Kidney epithelial cell (primary cell): ENCODE data around the gene ZDHHC22. TPM values are rescaled to one million over a fixed set of nuclear protein-coding genes. Genes with fewer than 3 reads are reported as not detected.

ENCODE experiments used
- DNase-seq: peaks from one replicate; pipeline ENCODE4 v3.0.0-alpha.2; 2010; ENCODE audit warnings: low read depth
- H3K27me3 ChIP-seq: 2 replicates; pipeline ENCODE4 v1.6.0; 2011; ENCODE audit warnings: low read length; ENCODE audit not compliant: control insufficient read depth, insufficient read depth
- H3K36me3 ChIP-seq: 2 replicates; pipeline ENCODE4 v1.5.1; 2011; ENCODE audit warnings: low read length; ENCODE audit not compliant: control insufficient read depth, insufficient read depth
- H3K4me3 ChIP-seq: 2 replicates; pipeline ENCODE4 v1.5.1; 2011; ENCODE audit warnings: low read depth, mild to moderate bottlenecking, control low read depth, low read length
- CTCF ChIP-seq: IDR thresholded peaks from 2 replicates; pipeline ENCODE4 v1.5.1; 2011; ENCODE audit warnings: mild to moderate bottlenecking, moderate library complexity, low read length, control low read depth, inconsistent platforms; ENCODE audit not compliant: insufficient read depth, poor library complexity, severe bottlenecking
- total RNA-seq: library from RNA; depleted of rRNA; stranded (reverse); fragments of >200 nt; gene quantifications from 2 replicates; pipeline ENCODE4 v1.2.3, GENCODE V29; 2015

The ZDHHC22 gene
- total RNA-seq, 1 donor from 2014 or later = 0.21 TPM

DNA sequence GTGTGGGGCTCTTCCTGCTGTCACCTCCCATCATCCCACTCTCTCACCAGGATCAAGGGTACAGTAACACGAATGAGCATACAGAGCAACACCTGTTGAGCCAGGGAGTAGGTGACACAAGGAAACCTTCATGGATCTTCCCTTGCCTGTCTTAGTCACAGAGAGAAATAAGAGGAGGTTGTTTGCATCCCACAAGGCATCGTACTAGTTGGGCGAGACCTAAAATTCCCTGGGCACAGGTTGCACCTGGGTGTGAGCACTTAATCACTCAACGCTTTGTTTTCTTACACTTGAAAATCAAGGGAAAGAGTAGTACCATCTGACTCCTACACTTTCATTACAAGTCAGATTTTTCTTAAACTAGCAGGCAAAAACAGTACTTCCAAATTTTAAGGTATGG lies 27.0 kb downstream of the ZDHHC22 start:
- Histone ChIP-seq H3K27me3 (no peaks in the 10 kb centered on the region), H3K36me3 (peaks cover 2% of the 10 kb centered on the region), H3K4me3 (no peak overlapping the region)
- no peak for DNase-seq
- TF ChIP-seq CTCF = no peak

DNA sequence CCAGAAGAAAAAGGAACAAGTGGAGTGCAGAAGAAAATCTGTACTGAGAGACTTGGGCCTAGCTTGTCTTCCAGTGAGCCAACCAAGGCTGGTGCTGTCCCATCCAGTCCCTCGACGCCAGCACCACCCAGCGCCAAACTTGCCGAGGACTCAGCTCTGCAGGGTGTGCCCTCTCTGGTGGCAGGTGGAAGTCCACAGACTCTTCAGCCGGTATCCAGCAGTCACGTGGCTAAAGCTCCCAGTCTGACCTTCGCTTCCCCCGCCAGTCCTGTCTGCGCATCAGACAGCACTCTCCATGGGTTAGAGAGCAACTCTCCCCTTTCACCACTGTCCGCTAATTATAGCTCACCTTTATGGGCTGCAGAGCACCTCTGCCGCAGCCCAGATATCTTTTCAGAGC lies 27.9 kb downstream of the ZDHHC22 start:
- no peak for DNase-seq
- Histone ChIP-seq H3K36me3 (peaks cover 2% of the 10 kb centered on the region), H3K4me3 (no peak overlapping the region), H3K27me3 (no peaks in the 10 kb centered on the region)
- TF ChIP-seq CTCF = no peak

GRCh38 chr14:77111021-77111420 lies 30.6 kb downstream of the ZDHHC22 start:
- H3K36me3 ChIP-seq = peaks cover 2% of the 10 kb centered on the region
- H3K4me3 ChIP-seq = no peak overlapping the region
- DNase-seq = no peak
- no peaks in the 10 kb centered on the region for H3K27me3 ChIP-seq
- TF ChIP-seq CTCF = no peak

DNA sequence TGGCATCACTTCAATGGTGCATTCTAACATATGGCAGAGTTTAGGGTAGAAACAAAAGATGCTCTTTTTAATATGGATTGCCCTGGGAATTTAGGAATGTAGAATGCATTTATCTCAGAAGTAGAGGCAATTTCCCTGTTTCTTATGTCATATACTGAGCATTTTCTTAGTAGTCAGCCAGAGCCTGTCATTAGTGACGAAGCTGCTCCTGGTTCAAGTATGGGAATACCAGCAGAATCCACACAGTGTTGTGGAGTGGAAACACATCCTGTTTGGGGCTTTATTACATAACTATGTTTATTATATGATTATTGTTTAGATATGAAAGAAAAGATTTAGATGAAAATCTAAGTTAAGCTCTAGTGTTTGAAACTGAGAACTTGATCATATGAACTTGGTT lies 31.3 kb downstream of the ZDHHC22 start:
- no peak for DNase-seq
- no peak for TF ChIP-seq CTCF
- Histone ChIP-seq H3K4me3 (no peak overlapping the region), H3K27me3 (no peaks in the 10 kb centered on the region), H3K36me3 (peaks cover 2% of the 10 kb centered on the region)

DNA sequence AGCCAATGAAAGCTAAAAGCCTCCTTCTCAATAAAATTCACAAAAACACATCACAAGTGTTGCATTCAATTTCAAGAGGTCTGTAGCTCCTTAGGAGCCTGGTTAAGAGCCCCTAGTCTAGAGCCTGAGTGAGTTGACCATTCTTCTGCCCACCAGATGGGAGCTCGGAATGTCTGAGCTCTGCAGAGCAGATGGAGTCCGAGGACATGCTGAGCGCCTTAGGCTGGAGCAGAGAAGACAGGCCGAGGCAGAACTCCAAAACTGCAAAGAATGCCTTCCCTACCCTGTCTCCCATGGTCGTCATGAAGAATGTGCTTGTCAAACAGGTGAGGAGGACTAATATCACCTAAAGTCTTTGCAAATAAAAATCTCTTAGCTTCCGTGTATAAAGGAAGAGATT lies 31.9 kb downstream of the ZDHHC22 start:
- no peaks in the 10 kb centered on the region for H3K27me3 ChIP-seq
- no peak for DNase-seq
- no peak for TF ChIP-seq CTCF
- H3K4me3 ChIP-seq = no peak overlapping the region
- peaks cover 2% of the 10 kb centered on the region for H3K36me3 ChIP-seq

DNA sequence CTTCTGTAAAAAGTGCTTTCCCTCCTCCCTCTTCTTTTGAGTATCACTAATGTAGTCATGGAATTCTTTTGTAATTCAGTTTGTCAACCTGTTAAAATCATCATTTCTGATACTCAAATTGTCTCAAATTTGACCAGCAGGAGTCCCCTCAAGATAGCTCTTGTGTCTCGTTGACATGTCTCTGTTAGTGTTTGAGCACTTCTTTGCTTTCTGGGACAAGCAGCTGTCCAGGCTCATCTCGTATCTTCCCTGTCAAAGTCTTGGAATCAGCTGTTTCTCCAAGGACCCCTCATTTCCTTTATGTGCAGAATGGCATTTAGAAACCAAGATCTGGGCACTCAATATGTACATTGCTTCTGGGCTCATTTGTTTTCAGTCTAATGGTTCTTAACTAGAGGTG lies 32.8 kb downstream of the ZDHHC22 start:
- no peak overlapping the region for H3K4me3 ChIP-seq
- no peak for TF ChIP-seq CTCF
- no peak for DNase-seq
- H3K36me3 ChIP-seq = no peaks in the 10 kb centered on the region
- no peaks in the 10 kb centered on the region for H3K27me3 ChIP-seq
